CD4-positive, alpha-beta T cell treated with Interleukin-17A for 4 hours (primary cell): Measurements from ENCODE around the gene THAP2.
"Not testable (repeated sequence)": the region's sequence is repeated elsewhere in the genome, so short reads cannot be mapped to it uniquely, and the experiment has no call there.

Experiments
- DNase-seq: peaks from one replicate; pipeline ENCODE4 v3.0.0-alpha.2; 2020; ENCODE audit warnings: mixed read lengths

THAP2 gene

GRCh38 chr12:71662849-71663560 is 1.1 kb upstream of the THAP2 start:
- DNase-seq = peak; percentile 71

- no peak for DNase-seq
Observed at GRCh38 chr12:71664411-71665089, 449 bp downstream of the THAP2 start.

- no peak for DNase-seq
Observed at GRCh38 chr12:71665090-71665463, 976 bp downstream of the THAP2 start.

GRCh38 chr12:71666259-71666658 is 2.2 kb downstream of the THAP2 start:
- no peak for DNase-seq

- DNase-seq = no peak
Observed at GRCh38 chr12:71671311-71671710, 7.2 kb downstream of the THAP2 start.

- DNase-seq = no peak
Observed at GRCh38 chr12:71671816-71672215, 7.7 kb downstream of the THAP2 start.

- no peak for DNase-seq
Observed at GRCh38 chr12:71682466-71682865, 18.4 kb downstream of the THAP2 start.

- DNase-seq = no peak
Observed at GRCh38 chr12:71683633-71684032, 19.5 kb downstream of the THAP2 start.

GRCh38 chr12:71684081-71684480 is 20.0 kb downstream of the THAP2 start:
- DNase-seq = peak; percentile 4

GRCh38 chr12:71685312-71685906 is 21.3 kb downstream of the THAP2 start:
- DNase-seq = no peak

- DNase-seq = peak; percentile 84
Observed at GRCh38 chr12:71685914-71686657, 22.0 kb downstream of the THAP2 start, which contains the start of gene TMEM19. Gene TMEM19, plus strand, starts transcription at chr12:71686082. Its CDS starts 599 bp downstream, at chr12:71686681.

GRCh38 chr12:71686658-71687025 is 22.5 kb downstream of the THAP2 start:
- no peak for DNase-seq

- DNase-seq = not testable (repeated sequence)
Observed at GRCh38 chr12:71687172-71687571, 23.1 kb downstream of the THAP2 start.

GRCh38 chr12:71688961-71689570 is 25.0 kb downstream of the THAP2 start:
- DNase-seq = no peak

- no peak for DNase-seq
Observed at GRCh38 chr12:71691504-71692129, 27.5 kb downstream of the THAP2 start.

GRCh38 chr12:71693126-71693525 is 29.0 kb downstream of the THAP2 start:
- no peak for DNase-seq

- DNase-seq = not testable (repeated sequence)
Observed at GRCh38 chr12:71693651-71694050, 29.6 kb downstream of the THAP2 start.

GRCh38 chr12:71694099-71694820 is 30.2 kb downstream of the THAP2 start:
- no peak for DNase-seq

- DNase-seq = no peak
Observed at GRCh38 chr12:71695782-71696181, 31.7 kb downstream of the THAP2 start.

GRCh38 chr12:71702181-71702580 is 38.1 kb downstream of the THAP2 start:
- not testable (repeated sequence) for DNase-seq

- no peak for DNase-seq
Observed at GRCh38 chr12:71702590-71702989, 38.5 kb downstream of the THAP2 start.

- DNase-seq = no peak
Observed at GRCh38 chr12:71703206-71703605, 39.1 kb downstream of the THAP2 start.
